K562 (cell line): ENCODE measurements around the gene PTPRC. TPM values are rescaled to one million over a fixed set of nuclear protein-coding genes. Genes with fewer than 3 reads are reported as not detected.

Source experiments
- ATAC-seq: fragments of 200-7000 bp; cut with Tn5 transposase; 3 replicates; pipeline ENCODE4 v1.9.1; 2020; ENCODE audit warnings: moderate library complexity
- BruUV-seq: library from RNA; stranded (reverse); fragments of 400-500 nt; replicated peaks from 2 replicates; lab custom pipeline; 2021; lab: Mats Ljungman, UMichigan
- CTCF ChIA-PET: fragments of 300-600 bp; formaldehyde crosslinking; extraction: SDS; loops from one replicate; lab custom pipeline; 2021; ENCODE audit warnings: low intra/inter-chr PET ratio; lab: Yijun Ruan, JAX
- POLR2A ChIA-PET: fragments of 300-600, 350-650 bp; sonication (Branson Sonifier 250); formaldehyde crosslinking; extraction: SDS; loops from one replicate; lab custom pipeline; 2021; ENCODE audit warnings: antibody characterized with exemption, inconsistent platforms; lab: Yijun Ruan, JAX
- DNase-seq, 4 experiments: peaks; one replicate each; pipeline versions ENCODE4 v3.0.0 to v3.0.0-alpha.2; 2011 to 2018; ENCODE audit warnings: low spot score in 3 of 4, mixed read lengths in 3 of 4; ENCODE audit errors: extremely low read depth in 1 of 4
- FAIRE-seq: peaks from 2 replicates; lab custom pipeline; 2011; peaks lifted over from hg19 to GRCh38; lab: Jason Lieb, UNC
- H2AFZ ChIP-seq: 2 replicates; pipeline ENCODE4 v1.6.0; 2011; ENCODE audit warnings: low read depth, low read length, control low read depth, inconsistent platforms
- H3K27ac ChIP-seq: fragments of 200-600 bp; 3 replicates; pipeline ENCODE4 v1.8.0; 2011; ENCODE audit warnings: low read depth, mild to moderate bottlenecking, control low read depth, inconsistent platforms, low read length, moderate library complexity, mixed read lengths; ENCODE audit errors: extremely low read depth
- H3K27me3 ChIP-seq, 2 experiments: fragments of 300-600 bp in 1 of 2; 2 replicates in 1 of 2; 3 replicates in 1 of 2; pipeline versions ENCODE4 v1.6.0 to v1.8.0; 2011; ENCODE audit warnings: inconsistent platforms in 2 of 2, low read length in 2 of 2, mild to moderate bottlenecking in 1 of 2, mixed read lengths in 1 of 2, moderate library complexity in 1 of 2; ENCODE audit not compliant: control insufficient read depth in 2 of 2, insufficient read depth in 2 of 2
- H3K36me3 ChIP-seq: fragments of 300-600 bp; 3 replicates; pipeline ENCODE4 v1.8.0; 2011; ENCODE audit warnings: mild to moderate bottlenecking, low read length, inconsistent platforms; ENCODE audit not compliant: control insufficient read depth, insufficient read depth
- H3K4me1 ChIP-seq, 2 experiments: fragments of 200-600 bp in 1 of 2; replicated peaks in 1 of 2; 2 replicates in 1 of 2; 3 replicates in 1 of 2; pipeline versions ENCODE4 v1.5.1 to v1.8.0; 2011; ENCODE audit warnings: inconsistent platforms in 2 of 2, low read length in 2 of 2, mild to moderate bottlenecking in 1 of 2, mixed read lengths in 1 of 2, moderate library complexity in 1 of 2; ENCODE audit not compliant: control insufficient read depth in 2 of 2, insufficient read depth in 2 of 2
- H3K4me2 ChIP-seq: 2 replicates; pipeline ENCODE4 v1.6.1; 2011; ENCODE audit warnings: low read length, control low read depth, inconsistent platforms, mixed read lengths; ENCODE audit not compliant: insufficient read depth
- H3K4me3 ChIP-seq: fragments of 200-600 bp; sonication (generic), shearing (Covaris generic); 2 replicates; pipeline ENCODE4 v1.5.1; 2016; ENCODE audit warnings: control low read depth, inconsistent platforms
- H3K79me2 ChIP-seq: fragments of 200-600 bp; 3 replicates; pipeline ENCODE4 v1.8.0; 2011; ENCODE audit warnings: low read length, inconsistent platforms; ENCODE audit not compliant: control insufficient read depth, insufficient read depth
- H3K9ac ChIP-seq, 2 experiments: 2 replicates each; pipeline versions ENCODE4 v1.6.0 to v1.6.1; 2011; ENCODE audit warnings: low read depth in 2 of 2, low read length in 2 of 2, control low read depth in 1 of 2, inconsistent platforms in 1 of 2, mild to moderate bottlenecking in 1 of 2, mixed read lengths in 1 of 2; ENCODE audit not compliant: insufficient read depth in 1 of 2
- H3K9me1 ChIP-seq: one replicate; pipeline ENCODE4 v1.6.0; 2011; ENCODE audit warnings: inconsistent platforms, mild to moderate bottlenecking, low read length, moderate library complexity; ENCODE audit not compliant: control insufficient read depth, insufficient read depth
- H3K9me3 ChIP-seq: replicated peaks from 2 replicates; pipeline ENCODE4 v1.5.1; 2011; ENCODE audit warnings: low read depth, low read length, inconsistent platforms; ENCODE audit not compliant: control insufficient read depth, insufficient read depth
- H4K20me1 ChIP-seq: replicated peaks from 2 replicates; pipeline ENCODE4 v1.6.1; 2011; ENCODE audit warnings: low read length, inconsistent platforms, mixed read lengths; ENCODE audit not compliant: control insufficient read depth, insufficient read depth
- CBFA2T2 ChIP-seq: fragments of 450-650 bp; conservative IDR thresholded peaks from 2 replicates; pipeline ENCODE4 v1.6.1; 2017; ENCODE audit warnings: mild to moderate bottlenecking
- EWSR1 ChIP-seq: fragments of 450-650 bp; IDR thresholded peaks from 2 replicates; pipeline ENCODE4 v1.6.1; 2018; ENCODE audit warnings: borderline replicate concordance, mild to moderate bottlenecking, low read depth, moderate library complexity; ENCODE audit not compliant: partially characterized antibody
- FOSL1 ChIP-seq: fragments of 200-800 bp; sonication (Bioruptor generic); conservative IDR thresholded peaks from 2 replicates; pipeline ENCODE4 v1.6.1; 2016; ENCODE audit warnings: missing genetic modification characterization, missing compliant biosample characterization
- L3MBTL2 ChIP-seq: fragments of 450-650 bp; IDR thresholded peaks from 2 replicates; pipeline ENCODE4 v1.6.1; 2016; ENCODE audit warnings: mild to moderate bottlenecking, moderate library complexity
- NFATC3 ChIP-seq: fragments of 450-650 bp; IDR thresholded peaks from 2 replicates; pipeline ENCODE4 v1.6.1; 2017; ENCODE audit warnings: mild to moderate bottlenecking
- NFIX ChIP-seq: fragments of 250-450 bp; sonication (Bioruptor Pico); IDR thresholded peaks from 2 replicates; pipeline ENCODE4 v1.4.0; 2020; ENCODE audit warnings: low read depth, mild to moderate bottlenecking, moderate library complexity
- POLR3G ChIP-seq: IDR thresholded peaks from 2 replicates; pipeline ENCODE4 v1.6.1; 2011; ENCODE audit not compliant: insufficient read length, insufficient replicate concordance; ENCODE audit errors: extremely low read depth
- SAFB ChIP-seq: fragments of 200-400 bp; formaldehyde crosslinking; IDR thresholded peaks from 2 replicates; pipeline ENCODE4 v1.6.1; 2017; ENCODE audit warnings: low read depth, low read length, borderline replicate concordance
- SIN3B ChIP-seq: fragments of 450-650 bp; IDR thresholded peaks from 2 replicates; pipeline ENCODE4 v1.6.1; 2017; ENCODE audit warnings: low read depth, mild to moderate bottlenecking, moderate library complexity
- SRSF7 ChIP-seq: fragments of 200-400 bp; formaldehyde crosslinking; optimal IDR thresholded peaks from 2 replicates; pipeline ENCODE3; 2017; ENCODE audit warnings: mild to moderate bottlenecking, low read depth, low read length
- TEAD4 ChIP-seq, 2 experiments: sonication (generic) in 1 of 2; formaldehyde crosslinking in 1 of 2; IDR thresholded peaks; 2 replicates each; pipeline versions ENCODE4 v1.6.1 to v1.8.0; 2012 to 2022; ENCODE audit warnings: borderline replicate concordance in 1 of 2, inconsistent platforms in 1 of 2, low read length in 1 of 2, mild to moderate bottlenecking in 1 of 2, missing genetic modification reagents in 1 of 2
- TRIM24 ChIP-seq, 2 experiments: fragments of 450-650 bp; IDR thresholded peaks; 2 replicates each; pipeline ENCODE4 v1.6.1; 2016
- ZKSCAN8 ChIP-seq: fragments of 200-800 bp; sonication (Bioruptor generic); IDR thresholded peaks from 2 replicates; pipeline ENCODE4 v1.6.1; 2016; ENCODE audit warnings: missing genetic modification characterization, missing compliant biosample characterization
- ZNF253 ChIP-seq: fragments of 250-450 bp; sonication (Bioruptor Pico); conservative IDR thresholded peaks from 2 replicates; pipeline ENCODE4 v1.6.1; 2021; ENCODE audit warnings: mild to moderate bottlenecking
- in situ Hi-C: fragments of 300-500 bp; cut with MboI; formaldehyde crosslinking; loops from 4 replicates; pipeline ENCODE4 v1.15.0; 2018; ENCODE audit warnings: inconsistent platforms, mixed read lengths
- intact Hi-C: fragments of 100-400 bp; cut with micrococcal nuclease; formaldehyde crosslinking; loops from 2 replicates; pipeline ENCODE4 v1.14.2; 2022
- polyA plus RNA-seq, 8 experiments: library from polyadenylated mRNA; depleted of rRNA in 4 of 8; stranded (reverse) in 5 of 8; unstranded in 3 of 8; fragments of >200 nt; fragmentation: Nextera tagmentation in 2 of 8; fragmentation: Illumina TruSeq in 1 of 8; extraction: Ambion mirVana in 2 of 8; extraction: Trizol in 1 of 8; gene quantifications; 2 replicates each; pipeline versions ENCODE4 v1.2.1 to v1.2.3, GENCODE V29; 2011 to 2014; ENCODE audit warnings: inconsistent platforms in 1 of 8, missing spikeins in 1 of 8
- total RNA-seq, 7 experiments: library from RNA; depleted of rRNA in 6 of 7; stranded (reverse); fragments of >200 nt in 6 of 7; fragmentation: Illumina TruSeq in 2 of 7; extraction: Trizol in 2 of 7; gene quantifications; 2 replicates each; pipeline versions ENCODE4 v1.2.1 to v1.2.3, GENCODE V29; 2011 to 2021; ENCODE audit warnings: low replicate concordance in 1 of 7
- TF ChIP-seq, protein P1 (sequence below): fragments of 250-450 bp; sonication (Bioruptor Pico); IDR thresholded peaks from 2 replicates; pipeline ENCODE4 v1.5.0; 2022; ENCODE audit warnings: mild to moderate bottlenecking
- TF ChIP-seq, protein P2 (sequence below): sonication (generic); formaldehyde crosslinking; IDR thresholded peaks from 2 replicates; pipeline ENCODE4 v1.8.0; 2022; ENCODE audit warnings: missing genetic modification reagents, mild to moderate bottlenecking, borderline replicate concordance
- TF ChIP-seq, protein P3 (sequence below): IDR thresholded peaks from 2 replicates; pipeline ENCODE4 v1.6.1; 2014; ENCODE audit warnings: antibody characterized with exemption

Gene PTPRC
- total and polyA plus RNA-seq, 9 of the 15 experiments (the other 6 are each of a cell fraction or from before 2014, with no cell fraction given), result 7.1 to 107 (median 62.9) TPM

DNA sequence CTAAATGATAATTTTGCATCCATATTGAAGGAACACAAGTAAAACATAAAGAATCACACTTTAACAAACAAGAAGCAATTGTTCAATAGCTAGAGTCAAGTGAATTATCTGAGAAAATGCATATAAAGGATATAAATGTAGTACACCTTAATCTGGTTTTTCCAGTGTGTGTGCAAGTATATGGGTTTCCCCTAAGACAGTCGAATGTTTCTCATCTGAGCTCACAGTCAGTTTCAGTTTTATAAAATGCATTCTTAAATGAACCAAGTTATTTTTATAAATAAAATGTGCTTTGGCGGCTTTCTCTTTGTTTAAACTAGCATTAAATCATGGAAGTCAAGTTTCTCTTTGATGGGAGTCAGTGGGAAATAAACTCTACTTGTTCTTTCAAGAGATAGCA is 125.9 kb downstream of the PTPRC start (continued):
- TF ChIP-seq, protein P1, sequence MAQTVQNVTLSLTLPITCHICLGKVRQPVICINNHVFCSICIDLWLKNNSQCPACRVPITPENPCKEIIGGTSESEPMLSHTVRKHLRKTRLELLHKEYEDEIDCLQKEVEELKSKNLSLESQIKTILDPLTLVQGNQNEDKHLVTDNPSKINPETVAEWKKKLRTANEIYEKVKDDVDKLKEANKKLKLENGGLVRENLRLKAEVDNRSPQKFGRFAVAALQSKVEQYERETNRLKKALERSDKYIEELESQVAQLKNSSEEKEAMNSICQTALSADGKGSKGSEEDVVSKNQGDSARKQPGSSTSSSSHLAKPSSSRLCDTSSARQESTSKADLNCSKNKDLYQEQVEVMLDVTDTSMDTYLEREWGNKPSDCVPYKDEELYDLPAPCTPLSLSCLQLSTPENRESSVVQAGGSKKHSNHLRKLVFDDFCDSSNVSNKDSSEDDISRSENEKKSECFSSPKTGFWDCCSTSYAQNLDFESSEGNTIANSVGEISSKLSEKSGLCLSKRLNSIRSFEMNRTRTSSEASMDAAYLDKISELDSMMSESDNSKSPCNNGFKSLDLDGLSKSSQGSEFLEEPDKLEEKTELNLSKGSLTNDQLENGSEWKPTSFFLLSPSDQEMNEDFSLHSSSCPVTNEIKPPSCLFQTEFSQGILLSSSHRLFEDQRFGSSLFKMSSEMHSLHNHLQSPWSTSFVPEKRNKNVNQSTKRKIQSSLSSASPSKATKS (CRISPR knock-in tag), result no peak

DNA sequence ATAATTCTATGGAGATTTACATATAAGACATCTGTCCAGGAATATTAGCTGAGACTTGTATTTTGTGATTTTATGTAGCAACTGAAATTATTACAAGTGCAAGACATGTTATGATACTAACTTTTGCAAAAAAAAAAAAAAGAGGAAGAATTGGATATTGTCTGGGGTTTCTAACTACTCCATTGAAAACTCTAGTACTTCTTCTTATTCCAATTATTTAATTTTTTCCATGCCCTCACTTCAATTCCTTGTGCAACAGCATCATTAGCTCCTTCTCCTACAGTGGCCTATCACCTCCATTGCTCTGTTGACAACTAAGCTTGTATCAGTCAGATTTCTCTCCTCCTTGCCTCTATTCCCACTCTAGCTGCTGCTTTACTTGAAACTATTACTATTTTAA is 126.6 kb downstream of the PTPRC start:
- in situ Hi-C loops (loop anchor here (25.0 kb wide), 1 partner anchor 1747 kb away; no protein-coding TSS in a partner anchor), intact Hi-C loops (loop anchor here (10.0 kb wide), 1 partner anchor 1749 kb away; no protein-coding TSS in a partner anchor)
- POLR2A ChIA-PET, result interaction anchor here (1.6 kb wide), 1 partner anchor 11 kb away, joined by 5 read pairs; no protein-coding TSS in a partner anchor
- no peaks in the 10 kb centered on the region for H3K4me1 ChIP-seq
- no peak for ATAC-seq
- H3K27ac ChIP-seq, result no peak overlapping the region
- no peaks in the 10 kb centered on the region for H3K27me3 ChIP-seq
- H3K9ac ChIP-seq, result no peak overlapping the region
- FAIRE-seq, result no peak
- H3K4me2 ChIP-seq, result no peak overlapping the region
- H2AFZ ChIP-seq, result no peak overlapping the region
- no peaks in the 10 kb centered on the region for H4K20me1 ChIP-seq
- no TSS peak for BruUV-seq
- DNase-seq, result no peak
- H3K9me3 ChIP-seq, result no peaks in the 10 kb centered on the region; the same call in 1 of the 2 replicates
- H3K36me3 ChIP-seq, result no peaks in the 10 kb centered on the region
- H3K9me1 ChIP-seq, result no peaks in the 10 kb centered on the region
- H3K79me2 ChIP-seq, result no peaks in the 10 kb centered on the region
- H3K4me3 ChIP-seq, result no peak overlapping the region
- CTCF ChIA-PET, result no interaction called here
- TF ChIP-seq TEAD4 (IDR thresholded peaks at IDR 0.05; ENCODE audit: low read length), result no peak
- TF ChIP-seq TEAD4 (CRISPR knock-in tag; IDR thresholded peaks at IDR 0.05; ENCODE audit: borderline replicate concordance), result no peak
- no peak for TF ChIP-seq CBFA2T2
- TF ChIP-seq, protein P2, sequence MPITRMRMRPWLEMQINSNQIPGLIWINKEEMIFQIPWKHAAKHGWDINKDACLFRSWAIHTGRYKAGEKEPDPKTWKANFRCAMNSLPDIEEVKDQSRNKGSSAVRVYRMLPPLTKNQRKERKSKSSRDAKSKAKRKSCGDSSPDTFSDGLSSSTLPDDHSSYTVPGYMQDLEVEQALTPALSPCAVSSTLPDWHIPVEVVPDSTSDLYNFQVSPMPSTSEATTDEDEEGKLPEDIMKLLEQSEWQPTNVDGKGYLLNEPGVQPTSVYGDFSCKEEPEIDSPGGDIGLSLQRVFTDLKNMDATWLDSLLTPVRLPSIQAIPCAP, result no peak
- TF ChIP-seq L3MBTL2, result no peak
- no peak for TF ChIP-seq POLR3G
- no peak for TF ChIP-seq SRSF7
- no peak for TF ChIP-seq NFIX (CRISPR knock-in tag)
- no peak for TF ChIP-seq ZNF253 (CRISPR knock-in tag)
- TF ChIP-seq FOSL1 (tag), result no peak
- TF ChIP-seq SAFB, result no peak
- TF ChIP-seq NFATC3, result no peak
- no peak for TF ChIP-seq ZKSCAN8 (CRISPR knock-in tag)
- TF ChIP-seq SIN3B, result no peak
- no peak for TF ChIP-seq EWSR1
- TF ChIP-seq, protein P3, sequence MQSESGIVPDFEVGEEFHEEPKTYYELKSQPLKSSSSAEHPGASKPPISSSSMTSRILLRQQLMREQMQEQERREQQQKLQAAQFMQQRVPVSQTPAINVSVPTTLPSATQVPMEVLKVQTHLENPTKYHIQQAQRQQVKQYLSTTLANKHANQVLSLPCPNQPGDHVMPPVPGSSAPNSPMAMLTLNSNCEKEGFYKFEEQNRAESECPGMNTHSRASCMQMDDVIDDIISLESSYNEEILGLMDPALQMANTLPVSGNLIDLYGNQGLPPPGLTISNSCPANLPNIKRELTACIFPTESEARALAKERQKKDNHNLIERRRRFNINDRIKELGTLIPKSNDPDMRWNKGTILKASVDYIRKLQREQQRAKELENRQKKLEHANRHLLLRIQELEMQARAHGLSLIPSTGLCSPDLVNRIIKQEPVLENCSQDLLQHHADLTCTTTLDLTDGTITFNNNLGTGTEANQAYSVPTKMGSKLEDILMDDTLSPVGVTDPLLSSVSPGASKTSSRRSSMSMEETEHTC, result no peak
- TF ChIP-seq TRIM24 (IDR thresholded peaks at IDR 0.05), result no peak
